Ectodermal cell (in vitro differentiated cells): Measurements from ENCODE around the gene LRP6.
"Not testable (repeated sequence)": the region's sequence is repeated elsewhere in the genome, so short reads cannot be mapped to it uniquely, and the experiment has no call there.

Experiments
- H3K27ac ChIP-seq: 2 replicates; pipeline ENCODE4 v1.7.0; 2013; ENCODE audit warnings: mild to moderate bottlenecking, low read depth, low read length; ENCODE audit not compliant: insufficient read depth, poor library complexity, severe bottlenecking
- H3K27me3 ChIP-seq: 2 replicates; pipeline ENCODE4 v1.7.0; 2013; ENCODE audit warnings: mild to moderate bottlenecking, low read length; ENCODE audit not compliant: insufficient read depth, control insufficient read depth, poor library complexity, severe bottlenecking
- H3K36me3 ChIP-seq: one replicate; pipeline ENCODE4 v1.7.0; 2013; ENCODE audit warnings: low read length; ENCODE audit not compliant: control insufficient read depth, insufficient read depth
- H3K4me1 ChIP-seq: one replicate; pipeline ENCODE4 v1.7.0; 2013; ENCODE audit warnings: low read length; ENCODE audit not compliant: control insufficient read depth, insufficient read depth
- H3K4me3 ChIP-seq: 2 replicates; pipeline ENCODE4 v1.7.0; 2013; ENCODE audit warnings: low read depth, low read length, control low read depth; ENCODE audit not compliant: insufficient read depth
- H3K9me3 ChIP-seq: 2 replicates; pipeline ENCODE4 v1.7.0; 2013; ENCODE audit warnings: mild to moderate bottlenecking, low read length, moderate library complexity; ENCODE audit not compliant: control insufficient read depth
- WGBS, 2 experiments: methylation state at CpG; one replicate each; pipeline ENCODE4 v1.1.7; 2013; ENCODE audit warnings: missing lambda C conversion rate in 2 of 2; 5-methylcytosine and 5-hydroxymethylcytosine counted together

LRP6 gene

GRCh38 chr12:12266389-12266872 is 413 bp downstream of the LRP6 start:
- H3K36me3 ChIP-seq = no peaks in the 10 kb centered on the region
- peak overlapping the region; percentile 73 for H3K4me3 ChIP-seq
- peaks cover 13% of the 10 kb centered on the region for H3K4me1 ChIP-seq
- no peaks in the 10 kb centered on the region for H3K9me3 ChIP-seq
- peak overlapping the region; percentile 100 for H3K27ac ChIP-seq
- no peaks in the 10 kb centered on the region for H3K27me3 ChIP-seq
- 0% methylated on average over 27 of the region's 27 CpGs for WGBS, 2 experiments

- H3K4me1 ChIP-seq = peaks cover 13% of the 10 kb centered on the region
- no peaks in the 10 kb centered on the region for H3K9me3 ChIP-seq
- H3K27me3 ChIP-seq = no peaks in the 10 kb centered on the region
- peak overlapping the region; percentile 100 for H3K27ac ChIP-seq
- WGBS, 2 experiments = 2% methylated on average over 25 of the region's 25 CpGs
- H3K36me3 ChIP-seq = no peaks in the 10 kb centered on the region
- H3K4me3 ChIP-seq = peak overlapping the region; percentile 73
Measured at GRCh38 chr12:12265571-12266388, 1.1 kb downstream of the LRP6 start.

GRCh38 chr12:12265035-12265434 is 1.8 kb downstream of the LRP6 start:
- no peaks in the 10 kb centered on the region for H3K9me3 ChIP-seq
- H3K4me3 ChIP-seq = peak overlapping the region; percentile 73
- no peaks in the 10 kb centered on the region for H3K36me3 ChIP-seq
- H3K27ac ChIP-seq = no peak overlapping the region
- peaks cover 13% of the 10 kb centered on the region for H3K4me1 ChIP-seq
- no peaks in the 10 kb centered on the region for H3K27me3 ChIP-seq
- WGBS, 2 experiments = 84 to 85% methylated on average over 1 to 3 of the region's 3 CpGs

GRCh38 chr12:12263909-12264308 is 2.9 kb downstream of the LRP6 start:
- 96 to 100% methylated on average over 2 of the region's 2 CpGs for WGBS, 2 experiments

GRCh38 chr12:12256291-12256757 is 10.5 kb downstream of the LRP6 start:
- not testable (repeated sequence) for H3K4me1 ChIP-seq, H3K4me3 ChIP-seq, H3K9me3 ChIP-seq, H3K27ac ChIP-seq, H3K27me3 ChIP-seq, H3K36me3 ChIP-seq
- WGBS, 2 experiments = 90% methylated on average over 6 of the region's 6 CpGs

More at GRCh38 chr12:12263909-12264308, 2.9 kb downstream of the LRP6 start:
- Histone ChIP-seq H3K4me1 (peaks cover 13% of the 10 kb centered on the region), H3K9me3 (no peaks in the 10 kb centered on the region), H3K27ac (no peak overlapping the region), H3K36me3 (no peaks in the 10 kb centered on the region), H3K4me3 (no peak overlapping the region), H3K27me3 (no peaks in the 10 kb centered on the region)

GRCh38 chr12:12254553-12254952 is 12.3 kb downstream of the LRP6 start:
- WGBS, 2 experiments = 89 to 93% methylated on average over 2 of the region's 2 CpGs

GRCh38 chr12:12249216-12250050 is 17.4 kb downstream of the LRP6 start:
- 93% methylated on average over 4 of the region's 4 CpGs for WGBS, 2 experiments

More at GRCh38 chr12:12254553-12254952, 12.3 kb downstream of the LRP6 start:
- Histone ChIP-seq H3K4me1 (no peaks in the 10 kb centered on the region), H3K36me3 (no peaks in the 10 kb centered on the region), H3K27ac (no peak overlapping the region), H3K9me3 (no peaks in the 10 kb centered on the region), H3K4me3 (no peak overlapping the region), H3K27me3 (no peaks in the 10 kb centered on the region)

GRCh38 chr12:12247584-12247983 is 19.3 kb downstream of the LRP6 start:
- H3K27me3 ChIP-seq = no peaks in the 10 kb centered on the region
- H3K27ac ChIP-seq = no peak overlapping the region

More at GRCh38 chr12:12249216-12250050, 17.4 kb downstream of the LRP6 start:
- no peaks in the 10 kb centered on the region for H3K9me3 ChIP-seq
- no peaks in the 10 kb centered on the region for H3K36me3 ChIP-seq
- no peaks in the 10 kb centered on the region for H3K27me3 ChIP-seq
- no peak overlapping the region for H3K4me3 ChIP-seq
- H3K27ac ChIP-seq = no peak overlapping the region
- no peaks in the 10 kb centered on the region for H3K4me1 ChIP-seq

GRCh38 chr12:12244341-12244740 is 22.5 kb downstream of the LRP6 start:
- no peaks in the 10 kb centered on the region for H3K36me3 ChIP-seq
- H3K4me1 ChIP-seq = peaks cover 6% of the 10 kb centered on the region
- no peaks in the 10 kb centered on the region for H3K9me3 ChIP-seq
- H3K27me3 ChIP-seq = no peaks in the 10 kb centered on the region
- no peak overlapping the region for H3K27ac ChIP-seq
- 92 to 94% methylated on average over 12 of the region's 12 CpGs for WGBS, 2 experiments
- no peak overlapping the region for H3K4me3 ChIP-seq

More at GRCh38 chr12:12247584-12247983, 19.3 kb downstream of the LRP6 start:
- Histone ChIP-seq H3K4me3 (no peak overlapping the region), H3K9me3 (no peaks in the 10 kb centered on the region), H3K4me1 (no peaks in the 10 kb centered on the region), H3K36me3 (no peaks in the 10 kb centered on the region)
